GM19452 (cell line): Measurements from ENCODE around the gene BCAN.

Experiments
- ATAC-seq: cut with Tn5 transposase; IDR thresholded peaks from one replicate; pipeline ENCODE4 v1.9.1; 2021; ENCODE audit not compliant: unreplicated experiment

The BCAN gene

GRCh38 chr1:156659988-156660751 is 18.3 kb downstream of the BCAN start:
- peak; percentile 65 for ATAC-seq

GRCh38 chr1:156660752-156661112 is 18.8 kb downstream of the BCAN start:
- no peak for ATAC-seq

- no peak for ATAC-seq
Observed at GRCh38 chr1:156662005-156662799, 20.3 kb downstream of the BCAN start.

- no peak for ATAC-seq
Observed at GRCh38 chr1:156662800-156663055, 20.8 kb downstream of the BCAN start.

GRCh38 chr1:156663178-156663577 is 21.3 kb downstream of the BCAN start:
- no peak for ATAC-seq

GRCh38 chr1:156664046-156664766 is 22.3 kb downstream of the BCAN start:
- ATAC-seq = no peak

- ATAC-seq = no peak
Observed at GRCh38 chr1:156664767-156665411, 23.0 kb downstream of the BCAN start.

GRCh38 chr1:156665539-156665938 is 23.6 kb downstream of the BCAN start:
- no peak for ATAC-seq

GRCh38 chr1:156666862-156667609 is 25.1 kb downstream of the BCAN start:
- no peak for ATAC-seq

GRCh38 chr1:156667610-156667967 is 25.7 kb downstream of the BCAN start:
- no peak for ATAC-seq

GRCh38 chr1:156667968-156668709 is 26.2 kb downstream of the BCAN start:
- no peak for ATAC-seq

- ATAC-seq = no peak
Observed at GRCh38 chr1:156668801-156669637, 27.1 kb downstream of the BCAN start.

GRCh38 chr1:156669794-156670193 is 27.9 kb downstream of the BCAN start:
- no peak for ATAC-seq

GRCh38 chr1:156670359-156670758 is 28.4 kb downstream of the BCAN start:
- no peak for ATAC-seq

GRCh38 chr1:156670791-156671190 is 28.9 kb downstream of the BCAN start:
- ATAC-seq = no peak

GRCh38 chr1:156671804-156672203 is 29.9 kb downstream of the BCAN start:
- no peak for ATAC-seq

GRCh38 chr1:156673387-156674121 is 31.6 kb downstream of the BCAN start:
- ATAC-seq = no peak

- ATAC-seq = no peak
Observed at GRCh38 chr1:156675210-156676113, 33.5 kb downstream of the BCAN start.
